MCF 10A (cell line): ENCODE data around the gene RO60. TPM values are rescaled to one million over a fixed set of nuclear protein-coding genes. Genes with fewer than 3 reads are reported as not detected.
A peak's percentile ranks its signal among the peaks of the same experiment; 100 is the strongest.

Experiments
- BruUV-seq: library from RNA; stranded (reverse); fragments of 400-500 nt; replicated peaks from 2 replicates; lab custom pipeline; 2021; lab: Mats Ljungman, UMichigan
- CTCF ChIA-PET: fragments of 300-600 bp; sonication (Branson Sonifier 250); formaldehyde crosslinking; extraction: SDS; loops from one replicate; lab custom pipeline; 2021; ENCODE audit warnings: antibody characterized with exemption, inconsistent platforms; lab: Yijun Ruan, JAX
- POLR2A ChIA-PET: fragments of 300-600, 350-650 bp; sonication (Branson Sonifier 250); formaldehyde crosslinking; extraction: SDS; loops from one replicate; lab custom pipeline; 2020; ENCODE audit warnings: antibody characterized with exemption, inconsistent platforms; lab: Yijun Ruan, JAX
- DNase-seq: peaks from one replicate; pipeline ENCODE4 v3.0.0-alpha.2; 2018; ENCODE audit not compliant: unreplicated experiment
- H3K27ac Mint-ChIP-seq: one replicate; pipeline ENCODE4 v1.8.0; 2022; ENCODE audit warnings: mild to moderate bottlenecking, low read depth, mixed read lengths; ENCODE audit not compliant: unreplicated experiment
- H3K27me3 Mint-ChIP-seq: one replicate; pipeline ENCODE4 v1.8.0; 2022; ENCODE audit warnings: mixed read lengths; ENCODE audit not compliant: insufficient read depth, unreplicated experiment
- H3K36me3 Mint-ChIP-seq: one replicate; pipeline ENCODE4 v1.8.0; 2022; ENCODE audit warnings: mild to moderate bottlenecking, moderate library complexity, mixed read lengths; ENCODE audit not compliant: insufficient read depth, unreplicated experiment
- H3K4me1 Mint-ChIP-seq: one replicate; pipeline ENCODE4 v1.8.0; 2022; ENCODE audit warnings: mixed read lengths; ENCODE audit not compliant: insufficient read depth, unreplicated experiment
- H3K4me3 Mint-ChIP-seq: one replicate; pipeline ENCODE4 v1.8.0; 2022; ENCODE audit warnings: mild to moderate bottlenecking, moderate library complexity, mixed read lengths; ENCODE audit not compliant: unreplicated experiment
- H3K9me3 Mint-ChIP-seq: one replicate; pipeline ENCODE4 v1.8.0; 2022; ENCODE audit warnings: mixed read lengths; ENCODE audit not compliant: unreplicated experiment
- CTCF ChIP-seq: fragments of 200-600 bp; IDR thresholded peaks from one replicate; pipeline ENCODE4 v1.8.0; 2022; ENCODE audit warnings: antibody characterized with exemption, mild to moderate bottlenecking; ENCODE audit not compliant: unreplicated experiment
- intact Hi-C: fragments of 100-400 bp; cut with micrococcal nuclease; formaldehyde crosslinking; loops from 2 replicates; pipeline ENCODE4 v1.14.1; 2022
- total RNA-seq: library from RNA; stranded (reverse); gene quantifications from 2 replicates; pipeline ENCODE4 v1.2.3, GENCODE V29; 2022

RO60 gene
- total RNA-seq, 1 experiment from 2014 or later: 128 TPM

DNA sequence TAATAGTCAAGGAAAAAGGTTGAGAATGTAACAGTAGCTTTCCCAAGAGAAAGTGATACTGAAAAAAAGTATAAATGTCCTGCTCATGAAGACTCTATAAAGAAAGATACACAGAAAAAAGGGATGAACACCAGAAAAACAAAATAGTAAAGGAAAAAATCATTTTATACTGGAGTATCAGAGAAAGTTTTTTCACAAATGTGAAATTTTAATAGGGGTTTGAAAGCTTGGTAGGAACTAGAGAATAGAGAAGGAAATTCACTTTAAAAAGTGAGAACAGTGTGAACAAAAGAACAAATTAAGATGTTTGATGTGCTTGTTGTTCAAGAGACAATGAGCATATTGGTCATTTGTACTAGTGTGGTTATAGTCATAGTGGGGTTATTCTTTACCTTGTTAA is 25.8 kb upstream of the RO60 start:
- Mint-ChIP-seq H3K27ac (peak overlapping the region; percentile 44), H3K9me3 (peaks cover 9% of the 10 kb centered on the region), H3K36me3 (peaks cover 28% of the 10 kb centered on the region), H3K4me3 (no peak overlapping the region), H3K4me1 (peaks cover 9% of the 10 kb centered on the region), H3K27me3 (no peaks in the 10 kb centered on the region)
- CTCF ChIA-PET: interaction anchor here (0.7 to 2.7 kb wide), 4 partner anchors 19 to 1578 kb away, joined by 3 to 40 read pairs (median 4); no protein-coding TSS in a partner anchor
- no peak for DNase-seq
- intact Hi-C loops: no loop called here
- BruUV-seq: no TSS peak
- TF ChIP-seq CTCF: no peak
- POLR2A ChIA-PET: interaction anchor here (3.1 kb wide), 1 partner anchor 25 kb away, joined by 11 read pairs; the partner anchor contains the start of genes RO60 and UCHL5

- peaks cover 34% of the 10 kb centered on the region for H3K36me3 Mint-ChIP-seq
- DNase-seq: no peak
- peaks cover 9% of the 10 kb centered on the region for H3K9me3 Mint-ChIP-seq
- no peak overlapping the region for H3K4me3 Mint-ChIP-seq
- no peaks in the 10 kb centered on the region for H3K27me3 Mint-ChIP-seq
- BruUV-seq: no TSS peak
- CTCF ChIA-PET: no interaction called here
- no peak overlapping the region for H3K27ac Mint-ChIP-seq
- intact Hi-C loops: no loop called here
- H3K4me1 Mint-ChIP-seq: peaks cover 9% of the 10 kb centered on the region
- POLR2A ChIA-PET: interaction anchor here (3.1 kb wide), 1 partner anchor 22 kb away, joined by 11 read pairs; the partner anchor contains the start of genes RO60 and UCHL5
- TF ChIP-seq CTCF: no peak
Measured at GRCh38 chr1:193036337-193037047, 22.9 kb upstream of the RO60 start.

- no peak for TF ChIP-seq CTCF
- H3K4me1 Mint-ChIP-seq: peaks cover 9% of the 10 kb centered on the region
- POLR2A ChIA-PET: interaction anchor here (0.5 to 4.6 kb wide), 5 partner anchors 12 to 478 kb away, joined by 3 to 21 read pairs (median 4); partner anchors contain the start of genes RGS2 and UCHL5
- H3K27ac Mint-ChIP-seq: no peak overlapping the region
- CTCF ChIA-PET: interaction anchor here (0.6 to 2.3 kb wide), 6 partner anchors 10 to 374 kb away, joined by 3 to 7 read pairs (median 4); no protein-coding TSS in a partner anchor
- DNase-seq: no peak
- H3K4me3 Mint-ChIP-seq: no peak overlapping the region
- peaks cover 9% of the 10 kb centered on the region for H3K9me3 Mint-ChIP-seq
- H3K27me3 Mint-ChIP-seq: no peaks in the 10 kb centered on the region
- BruUV-seq: no TSS peak
- peaks cover 49% of the 10 kb centered on the region for H3K36me3 Mint-ChIP-seq
- intact Hi-C loops: no loop called here
Measured at GRCh38 chr1:193040011-193040410, 19.4 kb upstream of the RO60 start.
